Activated effector memory CD4-positive, alpha-beta T cell treated with Interleukin-2 at 50 U/mL for 16 hours (primary cell): Measurements from ENCODE around the gene PRCC.

Experiments
- DNase-seq: peaks from one replicate; pipeline ENCODE4 v3.0.0-alpha.2; 2020

The PRCC gene

DNA sequence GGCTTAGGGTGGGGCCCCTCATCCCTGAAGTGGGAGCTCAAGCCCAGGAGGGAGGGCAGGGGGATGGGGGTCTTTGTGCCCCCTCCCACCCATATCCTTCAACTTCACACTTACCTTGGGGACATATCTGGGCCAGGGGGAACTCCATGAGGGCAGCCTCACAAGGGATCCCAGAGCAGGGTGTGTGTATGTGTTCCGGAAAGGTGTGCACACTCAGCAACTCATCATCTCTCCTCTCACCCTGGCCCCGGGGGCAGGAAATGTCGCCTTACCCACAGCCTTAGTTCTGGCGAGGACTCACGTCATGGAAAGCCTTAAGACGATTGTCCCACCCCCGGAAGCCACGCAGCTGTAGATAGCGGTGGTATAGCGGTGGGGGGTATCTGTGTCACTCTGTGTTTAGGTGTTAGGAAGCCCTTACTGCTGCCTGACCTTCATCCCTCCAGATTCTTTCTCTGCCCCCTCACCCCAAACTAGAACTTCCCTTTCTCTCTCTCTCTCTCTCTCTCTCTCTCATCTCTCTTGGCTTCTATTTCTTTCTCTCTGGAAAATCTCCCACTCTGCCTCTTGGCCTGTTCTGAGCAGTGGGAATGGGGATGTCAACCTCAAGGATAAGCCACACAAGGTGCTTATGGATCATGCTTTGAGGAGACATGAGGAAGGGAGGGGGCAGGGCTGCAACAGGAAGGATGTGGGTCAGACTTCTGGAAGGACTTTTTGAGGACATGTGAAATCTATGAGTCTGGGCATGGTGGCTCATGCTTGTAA is 49.4 kb downstream of the PRCC start, which contains the start of gene SH2D2A:
SH2D2A (minus strand) TSS at position 288 of the 768 bp plus-strand sequence; CDS start at position 148, 140 bp downstream.
- DNase-seq = peak; percentile 90

DNA sequence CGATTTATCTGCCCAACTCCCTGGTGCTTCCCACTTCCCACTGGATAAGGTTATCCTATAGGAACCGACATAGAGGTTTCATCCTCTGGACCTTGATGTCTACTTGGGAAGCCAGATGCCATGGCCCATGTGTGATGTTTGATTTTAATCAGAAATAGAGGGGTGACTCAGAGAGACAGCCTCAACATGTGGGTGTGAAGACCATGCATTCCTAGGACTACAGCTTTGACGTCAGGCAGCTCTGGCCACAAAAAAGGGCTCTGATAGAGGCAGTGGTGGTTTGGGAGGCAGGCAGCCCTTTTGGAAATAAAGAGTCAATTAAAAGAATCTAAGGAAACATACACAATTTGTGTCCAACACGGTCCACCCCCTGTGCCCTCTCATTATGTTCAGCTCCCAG is 54.5 kb downstream of the PRCC start:
- no peak for DNase-seq

- no peak for DNase-seq
Measured at GRCh38 chr1:156822680-156823079, 55.3 kb downstream of the PRCC start.

- no peak for DNase-seq
Measured at GRCh38 chr1:156823210-156823790, 56.0 kb downstream of the PRCC start.

DNA sequence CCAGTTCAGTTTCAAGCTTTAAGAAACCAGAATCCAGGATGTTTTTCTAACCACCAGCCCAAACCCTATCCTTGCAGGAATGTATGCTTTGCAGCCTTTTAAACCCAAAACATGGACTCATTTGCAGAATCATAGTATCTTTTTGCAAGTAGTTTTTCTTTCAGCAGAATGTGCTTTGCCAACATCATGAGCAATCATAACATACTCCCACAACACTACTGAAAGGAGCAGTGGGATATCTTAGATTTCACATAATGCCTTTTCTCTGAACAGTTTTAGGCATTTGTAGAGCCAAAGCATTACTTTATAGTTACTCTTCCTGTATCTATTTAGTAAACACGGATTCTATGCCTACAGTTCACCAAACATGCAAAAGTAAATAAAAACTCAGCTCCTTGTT is 59.3 kb downstream of the PRCC start:
- DNase-seq = no peak

- no peak for DNase-seq
Measured at GRCh38 chr1:156828400-156829124, 61.2 kb downstream of the PRCC start.

- no peak for DNase-seq
Measured at GRCh38 chr1:156832434-156832833, 65.1 kb downstream of the PRCC start.

GRCh38 chr1:156833603-156834002 is 66.3 kb downstream of the PRCC start:
- DNase-seq = no peak

DNA sequence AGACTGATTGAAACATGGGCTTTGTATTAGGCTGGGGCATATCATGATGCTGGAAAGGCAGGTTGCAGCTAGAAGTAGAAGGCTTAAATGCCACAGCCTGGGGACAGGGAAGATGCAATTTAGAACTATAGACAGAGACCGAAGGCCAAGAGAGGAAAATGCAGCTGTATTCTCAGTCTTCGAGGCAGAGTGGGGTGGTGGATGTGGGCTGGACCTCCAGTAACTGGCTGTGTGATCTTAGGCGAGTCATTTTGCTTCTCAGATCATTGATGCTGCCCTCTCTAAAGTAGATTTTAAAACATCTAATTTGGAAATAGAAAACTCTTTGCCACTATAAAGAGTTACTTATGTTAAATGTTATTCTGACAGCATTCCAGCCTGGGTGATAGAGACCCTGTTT is 67.0 kb downstream of the PRCC start:
- no peak for DNase-seq

DNA sequence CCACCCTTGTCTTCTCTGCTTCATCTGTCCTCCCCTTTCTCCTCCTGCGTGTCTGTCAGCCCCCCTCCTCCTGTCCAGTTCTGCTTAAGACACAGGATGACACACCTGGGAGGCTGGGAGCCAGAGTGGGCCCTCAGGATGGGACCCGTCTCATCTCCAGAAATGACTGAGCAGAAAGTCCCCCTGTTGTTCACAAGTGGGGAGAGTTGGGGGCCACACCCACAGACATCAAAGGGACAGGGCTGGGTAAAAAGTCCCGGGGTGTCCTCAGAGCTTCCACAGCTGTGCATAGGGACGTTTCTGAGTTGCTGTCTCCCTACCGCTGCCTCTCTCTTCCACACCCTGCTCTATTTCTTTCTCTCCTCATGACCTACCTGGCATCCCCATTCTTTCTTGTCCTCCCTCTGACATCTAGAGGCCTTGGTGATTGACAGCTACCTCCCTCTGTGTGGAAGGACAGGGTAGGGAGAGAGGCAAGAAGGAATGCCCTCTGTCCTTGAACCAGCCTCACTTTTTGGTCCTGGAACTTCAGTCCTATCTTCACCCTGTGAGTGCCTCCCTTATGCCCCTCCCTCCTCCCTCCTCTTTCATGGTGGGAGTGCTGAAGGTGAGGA is 68.8 kb downstream of the PRCC start:
- no peak for DNase-seq

DNA sequence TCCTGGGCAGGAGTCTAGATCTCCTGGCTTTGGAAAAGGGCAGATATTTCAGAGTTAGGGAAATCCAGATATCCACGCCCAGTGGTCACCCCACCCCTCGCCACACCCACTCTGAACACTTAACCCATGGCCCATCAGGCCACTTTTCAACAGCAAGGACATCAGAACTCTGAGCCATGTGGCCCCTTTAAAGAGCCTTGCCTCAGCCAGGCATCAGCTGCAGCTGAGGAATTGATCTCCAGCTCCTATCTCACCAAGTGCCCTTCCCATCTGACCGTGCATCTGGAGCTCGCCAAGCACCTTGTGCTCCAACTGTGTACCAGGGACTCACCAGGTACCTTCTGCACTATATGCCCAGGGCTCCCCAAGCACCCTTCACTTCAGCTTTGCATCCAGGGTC is 69.6 kb downstream of the PRCC start:
- no peak for DNase-seq

DNA sequence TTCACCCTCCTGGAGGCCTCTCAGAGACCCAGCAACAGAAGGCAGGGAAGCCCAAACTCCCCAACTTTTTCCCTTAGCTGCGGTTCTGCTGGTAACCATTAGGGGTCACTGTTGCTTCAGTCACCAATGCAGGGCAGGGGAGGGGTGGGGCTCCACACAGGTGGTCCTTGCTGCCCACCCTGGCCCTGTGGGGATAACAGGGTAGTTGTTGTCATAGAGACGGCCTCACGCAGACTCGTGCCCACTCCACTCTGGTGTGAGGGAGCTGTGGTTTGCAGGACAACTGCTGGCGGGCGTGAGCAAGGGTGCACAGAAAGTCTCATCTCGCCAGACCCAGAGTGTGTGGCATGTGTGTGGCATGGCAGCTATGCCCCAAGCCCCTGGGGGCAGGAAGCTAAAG is 71.6 kb downstream of the PRCC start:
- DNase-seq = peak; percentile 31

DNA sequence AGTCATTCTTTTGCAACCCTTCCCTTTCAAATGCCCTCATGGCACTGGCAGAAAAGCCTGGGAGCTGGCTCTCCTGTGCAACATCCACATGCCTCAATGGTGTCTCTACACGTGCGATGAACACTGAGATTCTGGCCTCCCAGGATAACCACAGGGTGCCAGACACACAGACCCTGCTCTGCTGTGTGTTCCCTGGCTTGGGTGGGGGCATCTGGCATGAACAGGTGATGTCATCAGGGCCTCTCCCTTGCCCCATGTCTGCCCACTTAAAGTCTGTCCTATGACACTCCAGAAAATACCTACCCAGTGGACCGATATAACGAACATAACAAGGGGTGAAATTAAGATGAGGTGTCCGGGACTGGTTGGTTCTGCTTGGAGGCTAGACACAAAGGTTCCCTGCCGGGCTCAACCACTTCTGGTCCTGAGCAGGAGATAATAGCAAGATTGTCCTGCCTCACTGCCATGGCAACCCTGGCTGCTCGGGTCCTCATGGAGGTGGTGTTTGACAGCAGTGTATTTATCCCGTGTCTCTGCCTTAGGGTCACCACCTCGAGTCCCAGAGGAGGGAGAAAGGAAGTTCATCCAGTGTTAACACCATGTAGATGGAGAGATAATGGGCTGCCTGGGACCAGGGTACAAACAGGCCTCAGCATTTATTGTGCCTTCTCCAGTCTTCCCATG is 72.2 kb downstream of the PRCC start:
- DNase-seq = no peak

DNA sequence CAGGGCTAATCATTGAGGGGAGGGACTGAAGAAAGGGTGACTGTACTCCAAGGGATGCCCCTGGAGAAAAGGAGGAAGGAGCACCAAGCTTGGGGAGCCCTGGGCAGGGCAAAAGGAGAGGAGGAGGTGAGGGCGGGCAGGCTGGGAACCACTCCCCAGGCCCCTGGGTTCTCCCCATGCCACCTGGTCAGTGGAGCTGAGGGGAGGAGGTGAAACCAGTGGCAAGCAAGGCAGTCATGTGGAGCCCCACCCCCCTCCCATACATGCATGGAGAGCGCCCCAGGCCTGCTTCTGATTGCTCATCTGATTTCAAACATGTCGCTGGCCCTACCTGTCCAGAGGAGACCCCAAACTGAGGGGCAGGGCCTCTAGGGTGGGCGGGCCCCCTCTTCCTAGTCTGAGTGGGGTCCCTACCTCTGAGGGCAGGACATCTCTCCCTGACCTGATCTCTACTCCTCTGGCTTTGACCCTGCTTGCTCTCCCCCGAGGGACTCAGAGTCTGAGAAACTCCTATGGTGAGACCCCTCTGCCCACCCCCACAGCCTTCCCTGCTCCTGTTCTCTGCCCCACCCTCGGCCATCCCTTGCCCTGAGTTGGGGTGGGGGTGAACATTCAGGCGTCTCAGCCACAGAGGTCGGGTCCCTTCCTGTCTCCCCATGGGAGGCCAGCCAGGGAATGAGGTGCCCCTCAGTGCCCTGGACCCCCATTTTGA is 73.0 kb downstream of the PRCC start:
- DNase-seq = no peak

- no peak for DNase-seq
Measured at GRCh38 chr1:156840898-156841279, 73.6 kb downstream of the PRCC start.

DNA sequence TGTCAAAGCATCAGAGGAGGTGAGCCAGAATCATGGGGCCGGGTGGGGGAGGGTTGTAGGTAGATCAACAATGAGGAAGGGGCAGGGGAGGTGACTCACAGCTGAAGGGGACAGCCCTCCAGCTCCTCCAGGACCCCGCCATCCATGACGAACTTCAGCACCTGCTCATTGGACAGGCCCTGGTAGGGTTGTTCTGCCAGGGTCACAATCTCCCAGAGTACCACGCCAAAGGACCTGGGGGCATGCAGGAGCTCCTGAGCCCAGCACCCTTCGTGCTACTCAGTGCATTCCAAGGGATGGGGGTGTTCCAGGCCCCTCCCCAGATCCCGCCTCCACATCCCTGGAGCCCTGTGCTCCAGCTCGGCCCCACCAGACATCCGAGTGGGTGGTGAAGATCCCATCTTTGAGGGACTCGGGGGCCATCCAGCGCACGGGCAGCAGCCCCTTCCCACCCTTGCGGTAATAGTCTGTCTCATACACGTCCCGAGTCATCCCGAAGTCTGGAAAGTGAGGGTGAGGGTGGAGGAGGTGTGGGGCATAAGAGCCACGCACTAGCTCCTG is 74.0 kb downstream of the PRCC start:
- no peak for DNase-seq

DNA sequence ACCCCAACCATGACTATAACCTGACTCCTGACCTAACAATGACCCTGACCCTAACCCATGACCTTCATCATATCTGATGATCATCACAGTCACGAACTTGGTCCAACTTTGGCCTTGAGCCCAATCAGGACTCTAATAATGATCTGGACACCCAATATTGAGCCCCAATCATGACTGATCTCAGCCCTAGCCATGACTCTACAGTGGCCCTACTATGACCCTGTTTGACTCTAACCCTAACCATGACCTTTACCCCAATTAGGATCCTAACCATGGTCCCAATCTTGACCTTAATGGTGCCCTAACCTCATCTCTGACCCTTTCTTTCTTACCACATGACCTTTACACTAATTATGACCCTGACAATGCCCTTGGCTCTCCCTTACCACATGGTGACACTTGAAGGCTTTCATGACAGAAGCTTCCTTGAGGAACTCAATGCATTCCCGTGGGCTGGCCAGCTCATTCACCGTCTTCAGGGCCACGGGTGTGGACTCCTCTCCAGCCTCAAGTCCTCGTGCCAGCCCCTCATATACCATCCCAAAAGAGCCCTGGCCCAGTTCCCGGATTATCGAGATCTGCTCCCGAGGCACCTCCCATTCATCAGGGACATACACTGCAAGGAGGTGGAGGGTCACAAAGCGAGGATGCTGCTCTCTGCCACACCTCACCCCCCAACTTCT is 75.4 kb downstream of the PRCC start:
- no peak for DNase-seq

DNA sequence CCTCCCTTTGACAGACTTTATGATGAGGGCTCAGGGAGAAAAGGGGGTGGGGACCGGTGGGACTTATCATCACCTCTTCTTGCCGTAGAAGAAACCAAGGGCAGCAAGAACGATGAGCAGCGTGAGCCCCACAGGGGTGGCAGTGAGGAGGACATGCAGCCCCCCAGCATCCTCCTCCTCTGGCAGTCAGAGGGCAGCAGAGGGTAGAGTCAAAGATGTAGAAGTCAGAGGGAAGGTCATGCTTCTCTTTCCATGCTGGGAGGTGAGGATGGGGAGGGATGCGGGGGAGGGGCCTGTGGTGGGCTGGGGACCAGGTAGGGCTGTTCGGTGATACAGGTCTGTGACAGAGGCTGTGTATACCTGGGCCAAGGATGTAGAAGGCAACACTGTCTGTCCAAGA is 76.8 kb downstream of the PRCC start:
- DNase-seq = no peak

DNA sequence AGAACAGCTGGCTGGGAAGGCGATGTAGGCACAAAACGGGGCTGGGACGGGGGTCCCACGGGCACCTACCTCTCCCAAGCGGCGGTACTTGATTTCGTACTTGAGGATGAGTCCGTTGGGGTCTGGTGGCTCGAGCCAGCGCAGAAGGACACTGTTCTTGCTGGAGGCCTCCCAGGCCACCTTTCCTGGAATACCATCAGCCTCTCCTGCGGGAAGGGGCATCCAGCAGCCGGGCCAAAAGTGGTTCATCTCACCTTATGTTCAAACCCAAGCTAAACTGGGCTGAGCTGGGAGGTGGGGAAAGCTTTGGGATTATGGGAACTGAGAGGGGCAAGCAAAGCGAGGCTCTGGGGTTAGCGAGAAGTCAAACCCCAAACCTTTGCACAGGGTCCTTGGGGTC is 77.3 kb downstream of the PRCC start:
- DNase-seq = no peak

GRCh38 chr1:156845055-156845952 is 78.0 kb downstream of the PRCC start:
- no peak for DNase-seq
